Vagina (tissue), 2 donors: Measurements from ENCODE around the gene PGAP2. TPM values are rescaled to one million over a fixed set of nuclear protein-coding genes. Genes with fewer than 3 reads are reported as not detected.

ENCODE experiments used
- DNase-seq, 2 donors: peaks; one replicate each; pipeline ENCODE4 v3.0.0-alpha.2; 2017; ENCODE audit errors: extremely low spot score in 2 of 2
- H3K27ac ChIP-seq: fragments of 200-600 bp; sonication (generic); one replicate; pipeline ENCODE4 v1.5.1; 2019
- H3K27me3 ChIP-seq: fragments of 200-600 bp; sonication (generic); one replicate; pipeline ENCODE4 v1.5.1; 2019
- H3K36me3 ChIP-seq, 2 donors: fragments of 200-600 bp; sonication (generic); one replicate each; pipeline ENCODE4 v1.5.1; 2017 to 2019
- H3K4me1 ChIP-seq: fragments of 200-600 bp; sonication (generic); one replicate; pipeline ENCODE4 v1.5.1; 2019
- H3K4me3 ChIP-seq, 2 donors: fragments of 200-600 bp; sonication (generic); 1 replicate in 1 of 2; 2 replicates in 1 of 2; pipeline ENCODE4 v1.5.1; 2016 to 2019
- H3K9me3 ChIP-seq: fragments of 200-600 bp; sonication (generic); one replicate; pipeline ENCODE4 v1.5.1; 2019
- POLR2A ChIP-seq, 2 donors: fragments of 450-650 bp; IDR thresholded peaks; one replicate each; pipeline ENCODE4 v1.6.1; 2017; ENCODE audit warnings: antibody characterized with exemption in 2 of 2, mild to moderate bottlenecking in 2 of 2, moderate library complexity in 2 of 2
- POLR2AphosphoS5 ChIP-seq, 2 donors: sonication (generic); formaldehyde crosslinking; IDR thresholded peaks; one replicate each; pipeline ENCODE4 v1.9.0; 2017; ENCODE audit warnings: antibody characterized with exemption in 2 of 2, mild to moderate bottlenecking in 2 of 2, low read depth in 1 of 2; ENCODE audit not compliant: insufficient read depth in 1 of 2
- intact Hi-C: fragments of 100-400 bp; cut with DNase I; formaldehyde crosslinking; loops from one replicate; pipeline ENCODE4 v1.15.1; 2023
- total RNA-seq: library from RNA; depleted of rRNA; stranded (reverse); fragments of >200 nt; gene quantifications from one replicate; pipeline ENCODE4 v1.2.3, GENCODE V29; 2016
- TF ChIP-seq, protein P1 (sequence below), 3 experiments: fragments of 450-650 bp in 2 of 3; fragments of 200-600 bp in 1 of 3; sonication (generic) in 1 of 3; IDR thresholded peaks; one replicate each; pipeline ENCODE4 v1.5.1; 2017 to 2019; ENCODE audit warnings: antibody characterized with exemption in 3 of 3, mild to moderate bottlenecking in 2 of 3, moderate library complexity in 2 of 3

PGAP2 gene
- total RNA-seq, 1 donor from 2014 or later: 19.6 TPM

DNA sequence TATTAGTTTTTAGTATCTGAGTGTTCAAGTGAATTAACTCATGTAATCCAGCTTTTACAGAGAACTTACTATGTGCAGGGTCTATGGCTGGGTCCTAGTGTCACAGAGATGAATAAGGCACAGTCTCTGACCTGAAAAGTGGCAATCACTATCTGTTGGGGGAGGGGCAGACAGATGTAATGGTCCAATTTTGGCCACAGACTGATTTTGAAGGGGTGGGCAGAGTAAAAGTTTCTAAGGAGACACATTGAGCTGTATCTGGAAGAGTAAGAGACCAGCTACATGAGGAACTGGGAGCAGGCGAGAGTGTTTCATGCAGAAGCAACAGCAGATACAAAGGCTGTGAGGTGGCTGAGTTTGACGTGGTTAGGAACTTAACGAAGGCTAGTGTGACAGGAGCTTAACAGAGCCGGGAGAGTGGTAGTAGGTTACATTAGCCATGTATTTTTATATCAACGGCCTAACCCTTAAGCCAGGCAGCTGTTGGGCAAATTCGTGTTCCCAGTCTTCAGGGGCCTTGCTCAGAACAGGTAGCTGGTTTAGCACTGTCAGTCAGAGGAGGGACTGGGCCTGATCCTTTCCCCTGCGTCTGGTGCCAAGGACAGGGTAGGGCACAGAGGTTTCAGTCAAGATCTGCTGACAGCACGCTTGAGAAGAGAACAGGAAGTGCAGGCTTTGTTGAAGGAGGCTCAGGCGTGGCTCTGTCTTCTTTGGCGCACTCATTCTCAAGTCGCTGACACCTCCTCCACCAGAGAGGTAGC, 45.7 kb downstream of the PGAP2 start:
- intact Hi-C loops: loop anchor here (10.0 kb wide), 1 partner anchor 91 kb away; no protein-coding TSS in a partner anchor
- TF ChIP-seq POLR2AphosphoS5 (IDR thresholded peaks at IDR 0.05; ENCODE audit: insufficient read depth in 1 of 2, low read depth in 1 of 2) (no peak), POLR2A (IDR thresholded peaks at IDR 0.05) (no peak)
- TF ChIP-seq, protein P1, sequence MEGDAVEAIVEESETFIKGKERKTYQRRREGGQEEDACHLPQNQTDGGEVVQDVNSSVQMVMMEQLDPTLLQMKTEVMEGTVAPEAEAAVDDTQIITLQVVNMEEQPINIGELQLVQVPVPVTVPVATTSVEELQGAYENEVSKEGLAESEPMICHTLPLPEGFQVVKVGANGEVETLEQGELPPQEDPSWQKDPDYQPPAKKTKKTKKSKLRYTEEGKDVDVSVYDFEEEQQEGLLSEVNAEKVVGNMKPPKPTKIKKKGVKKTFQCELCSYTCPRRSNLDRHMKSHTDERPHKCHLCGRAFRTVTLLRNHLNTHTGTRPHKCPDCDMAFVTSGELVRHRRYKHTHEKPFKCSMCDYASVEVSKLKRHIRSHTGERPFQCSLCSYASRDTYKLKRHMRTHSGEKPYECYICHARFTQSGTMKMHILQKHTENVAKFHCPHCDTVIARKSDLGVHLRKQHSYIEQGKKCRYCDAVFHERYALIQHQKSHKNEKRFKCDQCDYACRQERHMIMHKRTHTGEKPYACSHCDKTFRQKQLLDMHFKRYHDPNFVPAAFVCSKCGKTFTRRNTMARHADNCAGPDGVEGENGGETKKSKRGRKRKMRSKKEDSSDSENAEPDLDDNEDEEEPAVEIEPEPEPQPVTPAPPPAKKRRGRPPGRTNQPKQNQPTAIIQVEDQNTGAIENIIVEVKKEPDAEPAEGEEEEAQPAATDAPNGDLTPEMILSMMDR (IDR thresholded peaks at IDR 0.05): no peak
- Histone ChIP-seq H3K4me3 (peak overlapping the region; percentile 98 to 99), H3K27ac (peak overlapping the region; percentile 99), H3K9me3 (no peaks in the 10 kb centered on the region), H3K27me3 (no peaks in the 10 kb centered on the region), H3K36me3 (no peaks in the 10 kb centered on the region), H3K4me1 (peaks cover 52% of the 10 kb centered on the region)
- peak in 1 of 2 donors; percentile 93 for DNase-seq

DNA sequence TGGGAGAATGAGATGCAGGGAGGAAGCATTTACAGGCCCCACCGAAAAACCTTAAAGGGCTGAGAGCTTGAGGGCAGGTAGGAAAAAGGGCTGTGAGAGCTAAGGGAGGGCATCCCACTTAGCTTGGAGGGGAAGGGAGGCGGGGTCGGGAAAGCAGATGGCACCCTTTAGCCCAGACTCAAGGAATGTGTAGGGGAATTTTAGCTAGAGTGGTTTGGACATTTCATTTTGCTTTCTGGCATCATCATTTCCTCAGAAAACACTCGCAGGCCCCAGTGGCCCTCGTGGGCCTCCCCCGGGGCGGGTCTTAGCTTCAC, 46.3 kb downstream of the PGAP2 start:
- H3K4me3 ChIP-seq: peak overlapping the region; percentile 98 to 99

DNA sequence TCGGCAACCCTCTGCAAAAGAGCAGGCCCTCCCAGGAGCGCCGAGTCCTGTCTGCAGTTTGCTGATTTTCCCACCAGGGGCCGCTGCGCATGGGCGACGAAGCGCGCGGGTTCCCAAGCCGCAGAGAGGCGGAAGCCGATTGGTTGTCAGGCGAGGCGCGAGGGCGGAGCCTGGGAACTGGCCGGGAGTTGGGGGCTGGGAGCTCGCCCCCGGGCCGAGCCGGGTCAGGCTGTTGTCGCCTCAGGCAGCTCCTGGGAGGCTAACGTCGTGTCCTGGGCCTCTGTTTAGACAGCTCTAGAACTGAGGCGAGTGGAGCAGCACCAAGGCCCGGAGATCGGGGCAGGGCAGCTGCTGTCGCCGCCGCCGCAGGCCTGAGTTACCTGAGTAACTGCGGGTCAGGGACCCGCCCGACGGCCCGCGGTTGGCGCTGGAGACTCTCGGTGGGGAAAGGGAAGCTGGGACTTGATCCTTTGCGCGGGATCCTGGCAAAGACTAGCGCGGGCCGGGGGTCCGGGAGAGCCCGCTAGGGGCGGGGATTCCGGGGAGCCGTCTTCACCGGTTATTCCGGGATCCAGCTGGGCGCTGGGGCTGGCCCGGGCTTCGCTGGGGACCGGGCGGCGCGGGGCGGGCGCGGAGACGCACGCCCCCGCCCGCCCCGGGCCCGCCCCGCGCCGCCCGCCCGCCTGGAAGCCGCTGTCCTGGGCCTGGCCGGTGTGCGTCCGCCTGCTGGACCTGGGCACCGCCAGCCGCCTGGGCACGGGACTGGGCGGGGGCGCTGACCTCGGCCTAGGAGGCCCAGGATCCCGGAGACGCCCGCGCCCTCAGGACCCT, 46.8 kb downstream of the PGAP2 start, which contains the start of gene STIM1:
Gene STIM1, plus strand, starts transcription at position 688 of the 831 bp plus-strand sequence. CDS start 607 bp downstream, outside the sequence.
- Histone ChIP-seq H3K27ac (peak within 1 kb of the TSS; percentile 99), H3K27me3 (no peaks in the 10 kb centered on the region), H3K4me1 (peaks cover 57% of the 10 kb centered on the region), H3K4me3 (peak within 1 kb of the TSS; percentile 98 to 99), H3K36me3 (no peaks in the 10 kb centered on the region), H3K9me3 (no peaks in the 10 kb centered on the region)
- TF ChIP-seq POLR2AphosphoS5 (IDR thresholded peaks at IDR 0.05; ENCODE audit: insufficient read depth in 1 of 2, low read depth in 1 of 2): peak; percentile 77 to 92
- peak in 1 of 2 donors; percentile 54 for TF ChIP-seq POLR2A (IDR thresholded peaks at IDR 0.05)
- TF ChIP-seq, protein P1 (IDR thresholded peaks at IDR 0.05): peak; percentile 93 to 99 (median 99)
- peak in 1 of 2 donors; percentile 94 for DNase-seq
- intact Hi-C loops: loop anchor here (10.0 kb wide), 1 partner anchor 90 kb away; no protein-coding TSS in a partner anchor

More for the DNA sequence above, 46.3 kb downstream of the PGAP2 start:
- no peaks in the 10 kb centered on the region for H3K27me3 ChIP-seq
- H3K27ac ChIP-seq: peak overlapping the region; percentile 99
- H3K9me3 ChIP-seq: no peaks in the 10 kb centered on the region
- DNase-seq: no peak
- peaks cover 54% of the 10 kb centered on the region for H3K4me1 ChIP-seq
- no peak for TF ChIP-seq POLR2A (IDR thresholded peaks at IDR 0.05)
- TF ChIP-seq, protein P1 (IDR thresholded peaks at IDR 0.05): no peak
- no peak for TF ChIP-seq POLR2AphosphoS5 (IDR thresholded peaks at IDR 0.05; ENCODE audit: insufficient read depth in 1 of 2, low read depth in 1 of 2)
- intact Hi-C loops: loop anchor here (10.0 kb wide), 1 partner anchor 90 kb away; no protein-coding TSS in a partner anchor
- H3K36me3 ChIP-seq: no peaks in the 10 kb centered on the region

DNA sequence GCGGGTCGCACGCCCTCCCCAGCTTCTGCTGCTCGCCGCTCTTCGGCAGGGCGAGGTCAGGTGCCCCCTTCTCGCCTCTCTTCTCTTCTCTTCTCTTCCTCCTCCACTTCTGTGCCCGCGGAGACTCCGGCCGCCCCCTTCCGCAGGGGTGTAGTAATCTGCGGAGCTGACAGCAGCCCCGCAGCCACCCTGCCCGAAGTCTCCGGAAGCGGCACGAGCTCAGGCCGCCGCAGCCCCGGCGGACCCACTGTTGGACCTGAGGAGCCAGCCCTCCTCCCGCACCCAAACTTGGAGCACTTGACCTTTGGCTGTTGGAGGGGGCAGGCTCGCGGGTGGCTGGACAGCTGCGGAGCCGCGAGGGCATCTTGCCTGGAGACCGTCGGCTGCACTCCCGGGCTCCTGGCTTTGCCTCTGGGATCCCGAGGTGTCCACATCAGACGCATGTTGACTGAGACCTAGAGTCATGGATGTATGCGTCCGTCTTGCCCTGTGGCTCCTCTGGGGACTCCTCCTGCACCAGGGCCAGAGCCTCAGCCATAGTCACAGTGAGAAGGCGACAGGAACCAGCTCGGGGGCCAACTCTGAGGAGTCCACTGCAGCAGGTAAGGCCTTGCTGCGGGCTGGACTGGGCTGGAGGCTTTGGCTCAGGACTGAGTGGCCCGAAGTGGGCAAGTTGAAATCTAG, 47.6 kb downstream of the PGAP2 start:
- H3K27ac ChIP-seq: peak overlapping the region; percentile 99
- H3K4me1 ChIP-seq: peaks cover 65% of the 10 kb centered on the region
- H3K9me3 ChIP-seq: no peaks in the 10 kb centered on the region
- TF ChIP-seq POLR2AphosphoS5 (IDR thresholded peaks at IDR 0.05; ENCODE audit: insufficient read depth in 1 of 2, low read depth in 1 of 2) (no peak), POLR2A (IDR thresholded peaks at IDR 0.05) (no peak)
- TF ChIP-seq, protein P1 (IDR thresholded peaks at IDR 0.05): no peak
- H3K27me3 ChIP-seq: no peaks in the 10 kb centered on the region
- intact Hi-C loops: loop anchor here (10.0 kb wide), 1 partner anchor 89 kb away; no protein-coding TSS in a partner anchor
- DNase-seq: no peak
- no peaks in the 10 kb centered on the region for H3K36me3 ChIP-seq
- H3K4me3 ChIP-seq: peak overlapping the region; percentile 98 to 99
